ENCODE results near the gene CPOX.
"Not testable (repeated sequence)": the region's sequence is repeated elsewhere in the genome, so short reads cannot be mapped to it uniquely, and the experiment has no call there.

DNA sequence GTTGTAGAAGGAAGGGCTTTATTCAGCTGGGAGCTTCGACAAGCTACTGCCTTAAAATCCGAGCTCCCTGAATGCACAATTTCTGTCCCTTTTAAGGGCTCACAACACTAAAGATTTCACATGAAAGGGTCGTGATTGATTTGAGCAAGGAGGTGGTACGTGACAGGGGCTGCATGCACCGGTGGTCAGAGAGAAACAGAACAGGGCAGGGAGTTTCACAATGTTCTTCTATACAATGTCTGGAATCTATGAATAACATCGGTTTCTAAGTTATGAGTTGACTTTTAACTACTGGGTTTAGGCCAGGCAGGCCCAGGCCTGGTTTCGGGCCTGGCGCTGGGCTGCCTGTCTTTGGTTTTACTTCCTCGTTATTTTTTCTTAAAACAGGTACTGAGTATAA is 49.4 kb upstream of the CPOX start:
- TF ChIP-seq POLR2AphosphoS5 (IDR thresholded peaks at IDR 0.05; ENCODE audit: low read depth) = not testable (repeated sequence)
- TF ChIP-seq, protein P1, sequence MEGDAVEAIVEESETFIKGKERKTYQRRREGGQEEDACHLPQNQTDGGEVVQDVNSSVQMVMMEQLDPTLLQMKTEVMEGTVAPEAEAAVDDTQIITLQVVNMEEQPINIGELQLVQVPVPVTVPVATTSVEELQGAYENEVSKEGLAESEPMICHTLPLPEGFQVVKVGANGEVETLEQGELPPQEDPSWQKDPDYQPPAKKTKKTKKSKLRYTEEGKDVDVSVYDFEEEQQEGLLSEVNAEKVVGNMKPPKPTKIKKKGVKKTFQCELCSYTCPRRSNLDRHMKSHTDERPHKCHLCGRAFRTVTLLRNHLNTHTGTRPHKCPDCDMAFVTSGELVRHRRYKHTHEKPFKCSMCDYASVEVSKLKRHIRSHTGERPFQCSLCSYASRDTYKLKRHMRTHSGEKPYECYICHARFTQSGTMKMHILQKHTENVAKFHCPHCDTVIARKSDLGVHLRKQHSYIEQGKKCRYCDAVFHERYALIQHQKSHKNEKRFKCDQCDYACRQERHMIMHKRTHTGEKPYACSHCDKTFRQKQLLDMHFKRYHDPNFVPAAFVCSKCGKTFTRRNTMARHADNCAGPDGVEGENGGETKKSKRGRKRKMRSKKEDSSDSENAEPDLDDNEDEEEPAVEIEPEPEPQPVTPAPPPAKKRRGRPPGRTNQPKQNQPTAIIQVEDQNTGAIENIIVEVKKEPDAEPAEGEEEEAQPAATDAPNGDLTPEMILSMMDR (IDR thresholded peaks at IDR 0.05; ENCODE audit: insufficient read depth, low read length) = not testable (repeated sequence)
- TF ChIP-seq, protein P2, sequence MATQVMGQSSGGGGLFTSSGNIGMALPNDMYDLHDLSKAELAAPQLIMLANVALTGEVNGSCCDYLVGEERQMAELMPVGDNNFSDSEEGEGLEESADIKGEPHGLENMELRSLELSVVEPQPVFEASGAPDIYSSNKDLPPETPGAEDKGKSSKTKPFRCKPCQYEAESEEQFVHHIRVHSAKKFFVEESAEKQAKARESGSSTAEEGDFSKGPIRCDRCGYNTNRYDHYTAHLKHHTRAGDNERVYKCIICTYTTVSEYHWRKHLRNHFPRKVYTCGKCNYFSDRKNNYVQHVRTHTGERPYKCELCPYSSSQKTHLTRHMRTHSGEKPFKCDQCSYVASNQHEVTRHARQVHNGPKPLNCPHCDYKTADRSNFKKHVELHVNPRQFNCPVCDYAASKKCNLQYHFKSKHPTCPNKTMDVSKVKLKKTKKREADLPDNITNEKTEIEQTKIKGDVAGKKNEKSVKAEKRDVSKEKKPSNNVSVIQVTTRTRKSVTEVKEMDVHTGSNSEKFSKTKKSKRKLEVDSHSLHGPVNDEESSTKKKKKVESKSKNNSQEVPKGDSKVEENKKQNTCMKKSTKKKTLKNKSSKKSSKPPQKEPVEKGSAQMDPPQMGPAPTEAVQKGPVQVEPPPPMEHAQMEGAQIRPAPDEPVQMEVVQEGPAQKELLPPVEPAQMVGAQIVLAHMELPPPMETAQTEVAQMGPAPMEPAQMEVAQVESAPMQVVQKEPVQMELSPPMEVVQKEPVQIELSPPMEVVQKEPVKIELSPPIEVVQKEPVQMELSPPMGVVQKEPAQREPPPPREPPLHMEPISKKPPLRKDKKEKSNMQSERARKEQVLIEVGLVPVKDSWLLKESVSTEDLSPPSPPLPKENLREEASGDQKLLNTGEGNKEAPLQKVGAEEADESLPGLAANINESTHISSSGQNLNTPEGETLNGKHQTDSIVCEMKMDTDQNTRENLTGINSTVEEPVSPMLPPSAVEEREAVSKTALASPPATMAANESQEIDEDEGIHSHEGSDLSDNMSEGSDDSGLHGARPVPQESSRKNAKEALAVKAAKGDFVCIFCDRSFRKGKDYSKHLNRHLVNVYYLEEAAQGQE (IDR thresholded peaks at IDR 0.05; ENCODE audit: insufficient replicate concordance, low read depth) = not testable (repeated sequence)

Data from HL-60 (cell line).